Endothelial cell of umbilical vein (primary cell): ENCODE measurements around the gene KCTD7.

Experiments
- CTCF ChIP-seq, 2 donors: IDR thresholded peaks; 1 replicate in 1 of 2; 2 replicates in 1 of 2; pipeline ENCODE4 v1.5.1; 2011; ENCODE audit warnings: low read length in 2 of 2, mild to moderate bottlenecking in 2 of 2, moderate library complexity in 2 of 2, control low read depth in 1 of 2, inconsistent platforms in 1 of 2, low read depth in 1 of 2; ENCODE audit not compliant: insufficient read depth in 1 of 2; ENCODE audit errors: extremely low read depth in 1 of 2
- EZH2 ChIP-seq: IDR thresholded peaks from 2 replicates; pipeline ENCODE4 v1.6.1; 2012; ENCODE audit warnings: borderline replicate concordance, low read depth, mild to moderate bottlenecking, moderate library complexity, low read length, inconsistent platforms; ENCODE audit not compliant: severe bottlenecking
- FOS ChIP-seq: IDR thresholded peaks from 2 replicates; pipeline ENCODE4 v1.6.1; 2011; ENCODE audit warnings: mild to moderate bottlenecking, low read length, moderate library complexity, borderline replicate concordance; ENCODE audit not compliant: insufficient read depth
- JUN ChIP-seq: IDR thresholded peaks from 2 replicates; pipeline ENCODE4 v1.6.1; 2011; ENCODE audit warnings: borderline replicate concordance, low read depth; ENCODE audit not compliant: insufficient read length, insufficient read depth
- MAX ChIP-seq: IDR thresholded peaks from 2 replicates; pipeline ENCODE4 v1.6.1; 2011; ENCODE audit not compliant: insufficient read depth, insufficient read length
- MYC ChIP-seq: IDR thresholded peaks from one replicate; pipeline ENCODE4 v1.6.1; 2011; ENCODE audit warnings: mild to moderate bottlenecking, low read depth, low read length
- POLR2A ChIP-seq: IDR thresholded peaks from 2 replicates; pipeline ENCODE4 v1.6.1; 2012; ENCODE audit warnings: low read depth, mild to moderate bottlenecking, control low read depth, low read length
- POLR2AphosphoS5 ChIP-seq: IDR thresholded peaks from 2 replicates; pipeline ENCODE4 v1.6.1; 2012; ENCODE audit warnings: low read depth, mild to moderate bottlenecking, control low read depth, low read length, moderate library complexity; ENCODE audit not compliant: insufficient read depth

GRCh38 chr7:66641526-66641871, 12.8 kb downstream of the KCTD7 start:
- TF ChIP-seq CTCF (IDR thresholded peaks at IDR 0.05; ENCODE audit: extremely low read depth in 1 of 2, insufficient read depth in 1 of 2, low read depth in 1 of 2, low read length in 2 of 2) (no peak), POLR2A (no peak), MAX (no peak), FOS (no peak), EZH2 (no peak), POLR2AphosphoS5 (no peak), JUN (no peak), MYC (no peak)
